Limb (tissue), 2 donors: ENCODE results near the gene FABP1.

Experiments used
- DNase-seq, 2 donors: peaks; one replicate each; pipeline ENCODE4 v3.0.0-alpha.2; 2016; ENCODE audit errors: extremely low spot score in 2 of 2

Gene FABP1

GRCh38 chr2:88081924-88082608, 45.8 kb downstream of the FABP1 start:
- DNase-seq = no peak

DNA sequence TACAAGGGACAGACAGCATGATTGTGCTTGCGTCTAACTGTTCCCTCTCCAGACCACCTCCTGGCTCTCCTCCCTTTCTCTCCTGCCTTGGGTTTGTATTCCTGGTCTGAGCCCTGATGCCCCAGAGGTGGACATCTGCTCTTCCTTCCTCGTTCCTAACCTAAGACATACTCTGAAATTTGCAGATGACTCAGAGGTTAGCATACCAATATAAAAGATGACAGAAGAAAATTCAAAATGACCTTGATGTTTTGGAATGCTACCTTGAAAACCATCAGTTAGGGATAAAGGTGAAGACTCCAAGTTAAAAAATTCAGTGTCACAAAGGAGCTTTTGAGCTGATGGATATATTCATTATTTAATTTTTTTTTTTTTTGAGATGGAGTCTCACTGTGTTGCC, 47.3 kb downstream of the FABP1 start:
- DNase-seq = no peak

GRCh38 chr2:88078643-88079172, 49.2 kb downstream of the FABP1 start:
- no peak for DNase-seq

GRCh38 chr2:88077080-88077479, 50.8 kb downstream of the FABP1 start:
- DNase-seq = peak; percentile 50 to 56

GRCh38 chr2:88074854-88075292, 53.0 kb downstream of the FABP1 start:
- no peak for DNase-seq

GRCh38 chr2:88074150-88074549, 53.7 kb downstream of the FABP1 start:
- DNase-seq = no peak
